Spleen (tissue), 11 donors: ENCODE data around the gene IMMP2L. TPM values are rescaled to one million over a fixed set of nuclear protein-coding genes. Genes with fewer than 3 reads are reported as not detected.
"Not testable (repeated sequence)": the region's sequence is repeated elsewhere in the genome, so short reads cannot be mapped to it uniquely, and the experiment has no call there.

Experiments used
- DNase-seq: peaks from one replicate; pipeline ENCODE4 v3.0.0-alpha.2; 2020
- H3K27ac ChIP-seq, 8 donors: fragments of 200-600 bp; sonication (generic) in 7 of 8; 1 replicate in 4 of 8; 2 replicates in 4 of 8; pipeline versions ENCODE4 v1.5.0 to v1.8.0; 2016 to 2021; ENCODE audit warnings: inconsistent platforms in 4 of 8, mild to moderate bottlenecking in 4 of 8, moderate library complexity in 1 of 8
- H3K27me3 ChIP-seq, 7 donors: fragments of 200-600 bp; sonication (generic) in 6 of 7; replicated peaks in 1 of 7; 1 replicate in 4 of 7; 2 replicates in 3 of 7; pipeline versions ENCODE4 v1.5.0 to v1.8.0; 2016 to 2021; ENCODE audit warnings: inconsistent platforms in 3 of 7, mild to moderate bottlenecking in 1 of 7
- H3K36me3 ChIP-seq, 6 donors: fragments of 200-600 bp; sonication (generic) in 5 of 6; 1 replicate in 4 of 6; 2 replicates in 2 of 6; pipeline versions ENCODE4 v1.5.0 to v1.8.0; 2016 to 2021; ENCODE audit warnings: inconsistent platforms in 2 of 6
- H3K4me1 ChIP-seq, 6 donors: fragments of 200-600 bp; sonication (generic) in 5 of 6; 1 replicate in 3 of 6; 2 replicates in 3 of 6; pipeline versions ENCODE4 v1.5.0 to v1.8.0; 2016 to 2021; ENCODE audit warnings: inconsistent platforms in 3 of 6
- H3K4me3 ChIP-seq, 8 donors: fragments of 200-600 bp; sonication (generic) in 7 of 8; 1 replicate in 4 of 8; 2 replicates in 4 of 8; pipeline versions ENCODE4 v1.5.0 to v1.8.0; 2016 to 2021; ENCODE audit warnings: inconsistent platforms in 4 of 8, mild to moderate bottlenecking in 4 of 8, moderate library complexity in 2 of 8
- H3K9me3 ChIP-seq, 8 donors: fragments of 200-600 bp; sonication (generic) in 7 of 8; 1 replicate in 4 of 8; 2 replicates in 4 of 8; pipeline versions ENCODE4 v1.5.0 to v1.8.0; 2016 to 2021; ENCODE audit warnings: inconsistent platforms in 4 of 8
- POLR2A ChIP-seq, 3 donors: fragments of 450-650 bp; IDR thresholded peaks; one replicate each; pipeline ENCODE4 v1.5.1; 2017; ENCODE audit warnings: antibody characterized with exemption in 3 of 3, mild to moderate bottlenecking in 1 of 3
- POLR2AphosphoS5 ChIP-seq, 3 donors: sonication (generic); formaldehyde crosslinking; IDR thresholded peaks; one replicate each; pipeline ENCODE4 v1.5.1; 2017; ENCODE audit warnings: antibody characterized with exemption in 3 of 3
- WGBS, 5 donors: extraction: QIAGEN DNeasy Blood & Tissue Kit in 3 of 5; methylation state at CpG; one replicate each; pipeline versions ENCODE4 v1.1.5 to v1.1.7; 2013 to 2018; 5-methylcytosine and 5-hydroxymethylcytosine counted together
- intact Hi-C: fragments of 100-400 bp; cut with DNase I; formaldehyde crosslinking; loops from one replicate; pipeline ENCODE4 v1.15.0; 2023; ENCODE audit warnings: low total_unique reads
- polyA plus RNA-seq, 3 donors: library from polyadenylated mRNA; stranded (reverse); fragments of 200-250 nt; gene quantifications; one replicate each; pipeline ENCODE4 v1.2.1, GENCODE V29; 2013
- total RNA-seq, 7 donors: library from RNA; depleted of rRNA in 3 of 7; stranded (reverse); fragments of >200 nt in 3 of 7; fragmentation: NEBNext Ultra II Directional in 4 of 7; extraction: Animal tissue kit (Norgen Biotek cat#: 25700) in 4 of 7; gene quantifications; one replicate each; pipeline versions ENCODE4 v1.1.0 to v1.2.1, GENCODE V29; 2016 to 2021
- TF ChIP-seq, protein P1 (sequence below), 11 experiments: fragments of 200-600 bp in 7 of 11; fragments of 450-650 bp in 4 of 11; sonication (generic) in 4 of 11; IDR thresholded peaks in 8 of 11; conservative IDR thresholded peaks in 3 of 11; 1 replicate in 7 of 11; 2 replicates in 4 of 11; pipeline versions ENCODE4 v1.4.0 to v1.8.0; 2016 to 2021; ENCODE audit warnings: antibody characterized with exemption in 11 of 11, inconsistent platforms in 4 of 11, mild to moderate bottlenecking in 1 of 11
- donor health status: healthy with polysubstance abuse.
- donor health status: DM: no; HTN: no; CAD: no; lungs with moderate emphysema.
- donor health status: DM: no; HTN: no; CAD: no.
- donor health status: Bipolar disorder and iron deficiency.
- donor health status: healthy.
- donor health status: DM: no; HTN: no; CAD: no.
- donor health status: DM: yes; HTN: yes; CAD: no.

IMMP2L gene
- total and polyA plus RNA-seq, 10 donors = 6.5 to 32.7 (median 9.8) TPM

DNA sequence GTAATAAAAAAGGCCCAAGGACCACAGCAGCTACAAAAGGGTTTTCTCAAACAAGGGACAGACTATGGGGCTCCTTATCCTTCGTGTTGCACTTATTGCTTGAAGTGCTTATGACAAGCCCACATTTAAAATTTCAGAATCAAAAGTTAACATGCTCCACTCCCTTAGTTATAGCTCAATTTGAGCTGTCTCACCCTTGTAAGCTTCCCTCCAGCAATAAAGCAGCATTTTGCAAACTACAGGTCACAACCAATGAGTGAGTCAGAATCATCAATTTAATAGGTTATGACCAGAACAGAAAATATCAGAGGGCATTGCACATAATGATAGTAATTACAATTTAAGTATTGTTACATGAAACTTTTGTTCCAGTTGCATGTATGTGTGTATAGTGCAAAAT, 53.0 kb downstream of the IMMP2L start:
- H3K27me3 ChIP-seq = no peaks in the 10 kb centered on the region
- H3K36me3 ChIP-seq = no peaks in the 10 kb centered on the region
- intact Hi-C loops = no loop called here
- no peak for DNase-seq
- H3K27ac ChIP-seq = no peak overlapping the region
- TF ChIP-seq POLR2A (IDR thresholded peaks at IDR 0.05) (no peak), POLR2AphosphoS5 (IDR thresholded peaks at IDR 0.05) (no peak)
- TF ChIP-seq, protein P1, sequence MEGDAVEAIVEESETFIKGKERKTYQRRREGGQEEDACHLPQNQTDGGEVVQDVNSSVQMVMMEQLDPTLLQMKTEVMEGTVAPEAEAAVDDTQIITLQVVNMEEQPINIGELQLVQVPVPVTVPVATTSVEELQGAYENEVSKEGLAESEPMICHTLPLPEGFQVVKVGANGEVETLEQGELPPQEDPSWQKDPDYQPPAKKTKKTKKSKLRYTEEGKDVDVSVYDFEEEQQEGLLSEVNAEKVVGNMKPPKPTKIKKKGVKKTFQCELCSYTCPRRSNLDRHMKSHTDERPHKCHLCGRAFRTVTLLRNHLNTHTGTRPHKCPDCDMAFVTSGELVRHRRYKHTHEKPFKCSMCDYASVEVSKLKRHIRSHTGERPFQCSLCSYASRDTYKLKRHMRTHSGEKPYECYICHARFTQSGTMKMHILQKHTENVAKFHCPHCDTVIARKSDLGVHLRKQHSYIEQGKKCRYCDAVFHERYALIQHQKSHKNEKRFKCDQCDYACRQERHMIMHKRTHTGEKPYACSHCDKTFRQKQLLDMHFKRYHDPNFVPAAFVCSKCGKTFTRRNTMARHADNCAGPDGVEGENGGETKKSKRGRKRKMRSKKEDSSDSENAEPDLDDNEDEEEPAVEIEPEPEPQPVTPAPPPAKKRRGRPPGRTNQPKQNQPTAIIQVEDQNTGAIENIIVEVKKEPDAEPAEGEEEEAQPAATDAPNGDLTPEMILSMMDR (IDR thresholded peaks at IDR 0.05 in 8 of 11, conservative IDR thresholded peaks at IDR 0.05 in 3 of 11) = no peak
- H3K4me1 ChIP-seq = peaks cover 0 to 5% (median 0%) of the 10 kb centered on the region in 6 donors
- H3K4me3 ChIP-seq = no peak overlapping the region
- WGBS, 5 donors = 76 to 88% (median 81%) methylated on average over 1 of the region's 1 CpG
- H3K9me3 ChIP-seq = peaks cover 0 to 13% (median 2%) of the 10 kb centered on the region in 8 donors

DNA sequence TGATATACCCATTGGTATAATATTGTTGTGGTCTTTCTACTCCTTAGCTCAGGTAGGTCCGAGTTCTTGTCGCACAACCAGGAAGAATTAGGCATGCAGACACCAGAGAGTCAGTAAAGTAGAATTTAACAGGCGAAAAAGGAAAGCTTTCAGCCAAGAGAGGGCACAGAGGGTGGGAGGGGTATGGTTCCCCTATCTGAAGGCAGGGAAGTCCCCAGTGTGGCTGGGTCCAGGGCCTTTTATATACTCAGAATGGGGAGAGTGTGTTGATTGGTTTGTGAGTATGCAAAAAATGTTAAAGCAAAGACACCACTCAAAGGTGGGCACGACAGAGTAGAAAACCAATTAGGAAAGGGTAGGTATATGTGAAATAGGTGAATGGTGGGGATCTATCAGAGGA, 53.9 kb downstream of the IMMP2L start:
- H3K27me3 ChIP-seq = no peaks in the 10 kb centered on the region
- DNase-seq = no peak
- 81 to 87% (median 83%) methylated on average over 4 of the region's 4 CpGs for WGBS, 5 donors

DNA sequence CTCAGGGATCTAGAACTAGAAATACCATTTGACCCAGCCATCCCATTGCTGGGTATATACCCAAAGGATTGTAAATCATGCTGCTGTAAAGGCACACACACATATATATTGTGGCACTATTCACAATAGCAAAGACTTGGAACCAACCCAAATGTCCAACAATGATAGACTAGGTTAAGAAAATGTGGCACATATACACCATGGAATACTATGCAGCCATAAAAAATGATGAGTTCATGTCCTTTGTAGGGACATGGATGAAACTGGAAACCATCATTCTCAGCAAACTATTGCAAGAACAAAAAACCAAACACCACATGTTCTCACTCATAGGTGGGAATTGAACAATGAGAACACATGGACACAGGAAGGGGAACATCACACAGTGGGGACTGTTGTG, 56.9 kb downstream of the IMMP2L start:
- peaks cover 0 to 17% (median 7%) of the 10 kb centered on the region in 8 donors for H3K9me3 ChIP-seq
- H3K27ac ChIP-seq, H3K36me3 ChIP-seq, DNase-seq, intact Hi-C loops, H3K4me1 ChIP-seq, H3K4me3 ChIP-seq, H3K27me3 ChIP-seq: not testable (repeated sequence)

More for the DNA sequence above, 53.9 kb downstream of the IMMP2L start:
- no peak for TF ChIP-seq POLR2A (IDR thresholded peaks at IDR 0.05)
- TF ChIP-seq, protein P1 (IDR thresholded peaks at IDR 0.05 in 8 of 11, conservative IDR thresholded peaks at IDR 0.05 in 3 of 11) = no peak
- no peak for TF ChIP-seq POLR2AphosphoS5 (IDR thresholded peaks at IDR 0.05)
- Histone ChIP-seq H3K36me3 (no peaks in the 10 kb centered on the region), H3K9me3 (peaks cover 0 to 13% (median 2%) of the 10 kb centered on the region in 8 donors), H3K27ac (no peak overlapping the region), H3K4me1 (peaks cover 0 to 5% (median 0%) of the 10 kb centered on the region in 6 donors), H3K4me3 (no peak overlapping the region)
- intact Hi-C loops = no loop called here

DNA sequence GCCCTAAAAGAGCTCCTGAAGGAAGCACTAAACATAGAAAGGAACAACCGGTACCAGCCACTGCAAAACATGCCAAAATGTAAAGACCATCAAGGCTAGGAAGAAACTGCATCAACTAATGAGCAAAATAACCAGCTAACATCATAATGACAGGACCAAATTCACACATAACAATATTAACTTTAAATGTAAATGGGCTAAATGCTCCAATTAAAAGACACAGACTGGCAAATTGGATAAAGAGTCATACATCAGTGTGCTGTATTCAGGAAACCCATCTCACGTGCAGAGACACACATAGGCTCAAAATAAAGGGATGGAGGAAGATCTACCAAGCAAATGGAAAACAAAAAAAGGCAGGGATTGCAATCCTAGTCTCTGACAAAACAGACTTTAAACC, 60.5 kb downstream of the IMMP2L start:
- DNase-seq, H3K27me3 ChIP-seq, H3K27ac ChIP-seq, H3K4me1 ChIP-seq, intact Hi-C loops, H3K36me3 ChIP-seq, H3K4me3 ChIP-seq: not testable (repeated sequence)
- WGBS, 5 donors = 88 to 98% (median 93%) methylated on average over 2 of the region's 2 CpGs
- peaks cover 0 to 17% (median 7%) of the 10 kb centered on the region in 8 donors for H3K9me3 ChIP-seq

DNA sequence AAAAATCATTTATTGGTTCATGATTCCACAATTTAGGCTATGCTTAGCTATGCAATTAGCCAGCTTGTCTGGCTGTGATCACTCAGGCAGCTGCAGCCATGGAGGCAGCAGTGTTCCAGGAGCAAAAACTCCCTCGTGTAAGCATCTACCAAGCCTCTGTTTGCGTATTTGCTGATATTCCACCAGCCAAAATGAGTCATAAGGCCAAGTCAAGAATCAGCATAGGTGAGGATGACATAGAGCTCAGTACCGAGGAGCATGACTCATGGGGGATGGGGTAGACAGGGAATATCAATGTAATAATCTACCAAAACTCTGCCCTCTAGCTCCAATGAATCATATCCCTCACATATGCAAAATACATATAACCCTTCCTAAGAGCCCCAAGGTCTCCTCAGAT, 63.3 kb downstream of the IMMP2L start:
- WGBS, 5 donors = 86 to 98% (median 91%) methylated on average over 3 of the region's 3 CpGs
- TF ChIP-seq POLR2A (IDR thresholded peaks at IDR 0.05) (no peak), POLR2AphosphoS5 (IDR thresholded peaks at IDR 0.05) (no peak)
- TF ChIP-seq, protein P1 (IDR thresholded peaks at IDR 0.05 in 8 of 11, conservative IDR thresholded peaks at IDR 0.05 in 3 of 11) = no peak
- no peaks in the 10 kb centered on the region for H3K4me1 ChIP-seq
- no peaks in the 10 kb centered on the region for H3K27me3 ChIP-seq
- DNase-seq = no peak
- intact Hi-C loops = no loop called here
- peaks cover 0 to 6% (median 2%) of the 10 kb centered on the region in 8 donors for H3K9me3 ChIP-seq
- H3K4me3 ChIP-seq = no peak overlapping the region
- no peaks in the 10 kb centered on the region for H3K36me3 ChIP-seq
- H3K27ac ChIP-seq = no peak overlapping the region
